Stimulated activated naive CD4-positive, alpha-beta T cell (primary cell): ENCODE results near the gene CENPX.

Source experiments
- DNase-seq, 6 experiments: peaks; one replicate each; lab custom pipeline; 2025; lab: John Stamatoyannopoulos, UW

The CENPX gene

GRCh38 chr17:82023447-82024241, 966 bp upstream of the CENPX start:
- DNase-seq, result peak in 2 of 6 experiments; percentile 38 to 60

GRCh38 chr17:82022981-82023446, 336 bp upstream of the CENPX start, which contains the start of gene LRRC45:
TSS of gene LRRC45 (plus strand) at chr17:82023305. CDS start at chr17:82023644, 339 bp downstream.
- peak; percentile 98 to 100 (median 99) for DNase-seq

- peak in 1 of 6 experiments; percentile 42 for DNase-seq
Measured at GRCh38 chr17:82021900-82022309, 773 bp downstream of the CENPX start.

GRCh38 chr17:82021107-82021899, 1.4 kb downstream of the CENPX start:
- peak; percentile 22 to 63 (median 44) for DNase-seq

GRCh38 chr17:82020572-82021106, 2.0 kb downstream of the CENPX start:
- no peak for DNase-seq

- peak in 5 of 6 experiments; percentile 30 to 59 (median 45) for DNase-seq
Measured at GRCh38 chr17:82019690-82020571, 2.7 kb downstream of the CENPX start.

GRCh38 chr17:82018989-82019689, 3.5 kb downstream of the CENPX start:
- no peak for DNase-seq

- no peak for DNase-seq
Measured at GRCh38 chr17:82018152-82018988, 4.3 kb downstream of the CENPX start.

- no peak for DNase-seq
Measured at GRCh38 chr17:82017612-82018151, 5.0 kb downstream of the CENPX start.

GRCh38 chr17:82016875-82017459, 5.7 kb downstream of the CENPX start:
- no peak for DNase-seq

GRCh38 chr17:82016061-82016874, 6.4 kb downstream of the CENPX start:
- no peak for DNase-seq

- DNase-seq, result no peak
Measured at GRCh38 chr17:82015311-82015971, 7.2 kb downstream of the CENPX start.

GRCh38 chr17:82014971-82015310, 7.7 kb downstream of the CENPX start:
- DNase-seq, result no peak

GRCh38 chr17:82014432-82014831, 8.2 kb downstream of the CENPX start:
- DNase-seq, result no peak

GRCh38 chr17:82013772-82014321, 8.8 kb downstream of the CENPX start:
- DNase-seq, result no peak

GRCh38 chr17:82013341-82013740, 9.3 kb downstream of the CENPX start:
- no peak for DNase-seq

- DNase-seq, result no peak
Measured at GRCh38 chr17:82012640-82013295, 9.9 kb downstream of the CENPX start.
